GM19193 (cell line): ENCODE measurements around the gene EGFLAM.

Experiments used
- POLR2A ChIP-seq: IDR thresholded peaks from 4 replicates; pipeline ENCODE4 v1.6.1; 2011; ENCODE audit not compliant: insufficient read depth, insufficient read length; ENCODE audit errors: extremely low read depth

EGFLAM gene

GRCh38 chr5:38371596-38371995 is 113.2 kb downstream of the EGFLAM start:
- no peak for TF ChIP-seq POLR2A

GRCh38 chr5:38373743-38374142 is 115.4 kb downstream of the EGFLAM start:
- TF ChIP-seq POLR2A: no peak

DNA sequence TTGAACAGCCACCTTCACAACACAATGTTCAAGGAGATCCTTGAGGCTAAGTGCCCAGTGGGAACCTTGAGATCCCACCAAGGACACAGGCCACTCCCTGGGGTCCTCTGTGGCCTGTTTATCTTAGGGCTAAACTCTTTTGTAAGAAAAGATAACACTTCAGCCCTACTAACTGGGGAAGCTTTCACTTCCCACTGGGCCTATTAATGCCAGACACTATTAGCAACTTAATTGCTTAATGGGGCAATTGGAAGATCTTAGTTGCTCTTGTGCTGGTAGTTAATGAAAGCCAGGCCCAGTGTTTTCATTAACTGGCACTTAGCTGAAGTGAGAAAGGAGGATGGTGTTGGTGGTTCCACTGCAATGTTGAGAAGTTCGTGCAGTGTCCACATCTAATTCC is 117.1 kb downstream of the EGFLAM start:
- no peak for TF ChIP-seq POLR2A

DNA sequence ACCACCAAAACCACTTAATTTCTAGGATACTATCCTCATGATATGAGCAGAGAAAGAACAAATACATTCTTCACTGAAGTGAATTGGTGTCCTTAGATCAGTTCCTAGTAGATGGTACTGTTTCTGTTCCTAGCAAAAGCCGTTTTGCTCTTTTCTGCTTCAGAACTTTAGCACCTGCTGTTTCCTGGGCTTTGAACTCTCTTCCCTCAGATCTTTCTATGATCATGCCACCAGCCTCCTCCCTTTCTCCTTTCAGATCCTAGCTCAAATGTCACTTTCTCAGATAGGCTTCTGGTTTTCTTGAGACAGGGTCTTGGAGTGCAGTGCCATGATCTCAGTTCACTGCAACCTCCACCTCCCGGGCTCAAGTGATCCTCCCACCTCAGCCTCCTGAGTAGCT is 118.0 kb downstream of the EGFLAM start:
- TF ChIP-seq POLR2A: no peak

- TF ChIP-seq POLR2A: no peak
Measured at GRCh38 chr5:38378579-38378978, 120.2 kb downstream of the EGFLAM start.

GRCh38 chr5:38379350-38379937 is 121.1 kb downstream of the EGFLAM start:
- TF ChIP-seq POLR2A: no peak

DNA sequence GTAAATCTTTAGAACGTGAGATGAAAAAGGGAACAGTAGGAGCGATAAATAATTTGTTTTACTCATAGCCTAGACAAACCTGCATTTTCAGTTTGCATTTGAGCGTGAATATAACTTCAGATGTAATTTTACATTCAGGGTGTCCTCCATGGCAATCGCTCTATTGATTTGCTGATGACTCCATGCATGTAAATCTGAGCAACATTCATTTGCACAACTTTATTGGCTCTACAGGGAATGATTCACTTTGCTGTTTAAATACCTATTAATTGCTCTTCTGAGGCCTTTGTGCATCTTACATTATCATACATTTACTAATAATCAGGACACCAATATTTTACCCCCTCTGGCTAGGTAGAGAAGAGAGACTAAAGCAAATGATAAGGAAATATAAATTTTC is 122.2 kb downstream of the EGFLAM start:
- no peak for TF ChIP-seq POLR2A

- no peak for TF ChIP-seq POLR2A
Measured at GRCh38 chr5:38381361-38381760, 123.0 kb downstream of the EGFLAM start.

- TF ChIP-seq POLR2A: no peak
Measured at GRCh38 chr5:38382898-38383297, 124.5 kb downstream of the EGFLAM start.

DNA sequence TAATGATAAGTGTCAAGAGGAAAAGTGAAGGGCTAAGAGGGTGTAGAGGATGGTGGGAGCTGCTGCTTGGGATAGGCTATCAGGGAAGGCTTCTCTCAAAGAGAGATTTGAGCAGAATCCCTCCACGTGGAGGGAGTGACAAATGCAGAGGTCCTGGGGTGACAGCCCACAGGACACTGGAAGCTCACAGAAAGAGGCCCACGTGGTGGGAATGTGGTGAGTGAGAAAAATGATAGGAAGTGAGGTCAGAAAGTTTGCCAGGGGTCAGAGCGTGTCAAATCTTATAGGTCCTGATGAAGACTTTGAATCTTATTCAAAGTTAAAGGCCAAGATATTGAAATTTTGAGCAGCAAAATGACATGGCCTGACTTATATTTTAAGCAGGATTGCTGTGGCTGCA is 125.3 kb downstream of the EGFLAM start:
- TF ChIP-seq POLR2A: no peak

GRCh38 chr5:38384396-38384795 is 126.0 kb downstream of the EGFLAM start:
- TF ChIP-seq POLR2A: no peak

GRCh38 chr5:38387161-38387560 is 128.8 kb downstream of the EGFLAM start:
- no peak for TF ChIP-seq POLR2A

DNA sequence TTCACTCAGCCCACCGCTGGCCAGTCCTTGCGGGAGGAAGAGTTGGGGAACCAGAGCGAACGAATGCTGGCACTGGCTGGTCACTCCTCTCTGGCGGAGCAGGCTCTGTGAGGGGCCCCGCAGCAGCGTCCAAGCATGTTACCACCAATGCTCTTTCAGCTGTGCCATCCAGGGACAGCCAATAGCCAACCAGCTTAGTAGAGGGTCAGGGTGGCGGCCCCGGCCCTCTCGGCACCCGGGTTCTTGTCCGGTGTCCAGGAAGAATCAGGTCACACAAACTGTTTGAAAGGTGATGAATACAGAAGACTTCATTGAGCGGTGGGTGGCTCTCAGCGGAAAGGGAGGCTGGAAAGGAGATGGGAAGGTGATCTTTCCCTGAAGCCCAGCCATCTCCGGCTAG is 135.3 kb downstream of the EGFLAM start:
- no peak for TF ChIP-seq POLR2A

DNA sequence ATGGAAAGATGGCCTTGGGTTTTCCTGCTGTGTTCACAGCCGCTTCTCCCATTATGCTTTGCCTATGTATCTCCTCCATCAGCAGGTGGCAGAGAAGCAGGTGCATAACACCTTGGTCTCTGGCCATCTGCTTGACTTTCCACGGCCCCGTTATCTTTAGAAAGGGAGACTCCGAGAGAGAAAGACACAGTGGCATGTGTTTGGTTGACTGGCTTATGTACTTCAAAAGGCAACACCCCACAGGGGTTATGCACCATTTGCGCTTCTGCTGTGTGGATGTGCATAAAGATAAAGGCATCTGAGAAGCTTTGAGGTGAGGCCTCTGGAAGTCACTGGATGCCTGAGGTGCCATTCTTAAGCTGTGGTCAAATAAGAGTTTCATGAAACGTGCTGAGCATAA is 138.4 kb downstream of the EGFLAM start:
- TF ChIP-seq POLR2A: no peak

- no peak for TF ChIP-seq POLR2A
Measured at GRCh38 chr5:38400365-38400764, 142.0 kb downstream of the EGFLAM start.

DNA sequence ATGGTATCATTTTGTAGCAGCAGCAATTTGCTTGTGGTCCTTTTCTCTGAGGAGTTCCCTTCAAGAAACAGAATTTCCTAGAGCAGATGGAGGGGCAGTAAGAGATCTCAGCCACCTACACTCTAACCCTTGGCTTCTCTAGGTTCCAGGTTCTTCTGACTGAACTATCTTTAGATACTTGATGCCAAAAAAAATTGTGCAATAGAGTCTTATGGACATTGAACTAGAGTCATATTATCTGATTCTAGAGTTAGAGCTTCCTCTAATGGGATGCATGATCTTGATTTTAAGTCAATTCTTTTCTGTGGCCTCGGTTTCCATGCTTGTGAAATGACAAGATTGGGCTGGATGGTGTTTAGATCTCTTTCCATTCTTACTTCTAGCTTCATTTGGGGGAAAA is 142.8 kb downstream of the EGFLAM start:
- TF ChIP-seq POLR2A: no peak

DNA sequence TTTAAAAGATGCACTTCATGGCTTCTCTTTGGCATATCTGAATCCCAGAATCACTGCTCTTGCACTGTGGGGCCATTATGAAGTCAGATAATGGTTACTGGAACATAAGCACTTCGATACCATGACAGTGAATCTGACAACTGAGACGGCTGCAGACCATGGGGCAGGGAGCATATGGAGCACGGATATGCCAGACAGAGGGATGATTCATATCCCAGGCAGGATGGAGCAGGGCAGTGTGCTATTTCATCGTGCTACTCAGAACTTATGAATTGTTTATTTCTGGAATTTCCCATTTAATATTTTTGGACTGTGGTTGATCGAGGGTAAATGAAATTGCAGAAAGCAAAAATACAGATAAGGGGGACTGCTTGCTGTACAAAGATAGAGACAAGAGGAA is 145.0 kb downstream of the EGFLAM start:
- TF ChIP-seq POLR2A: no peak
